ENCODE measurements around the gene ITGA8. TPM values are rescaled to one million over a fixed set of nuclear protein-coding genes. Genes with fewer than 3 reads are reported as not detected.
"Not testable (repeated sequence)": the region's sequence is repeated elsewhere in the genome, so short reads cannot be mapped to it uniquely, and the experiment has no call there.

The ITGA8 gene
- total RNA-seq, 4 donors from 2014 or later: 9.4 to 64.8 (median 28.1) TPM

- no peak overlapping the region for H3K27ac ChIP-seq
- no peaks in the 10 kb centered on the region for H3K36me3 ChIP-seq
- no peak for DNase-seq
- no peaks in the 10 kb centered on the region for H3K9me3 ChIP-seq
- H3K4me1 ChIP-seq: no peaks in the 10 kb centered on the region
- TF ChIP-seq CTCF (IDR thresholded peaks at IDR 0.05) (no peak), POLR2A (IDR thresholded peaks at IDR 0.05) (no peak)
- H3K27me3 ChIP-seq: no peaks in the 10 kb centered on the region
- intact Hi-C loops (cut with DNase I; ENCODE audit: low total_unique reads): no loop called here
- no peak overlapping the region for H3K4me3 ChIP-seq
Measured at GRCh38 chr10:15563246-15563645, 156.5 kb downstream of the ITGA8 start.

- H3K4me1 ChIP-seq: no peaks in the 10 kb centered on the region
- no peaks in the 10 kb centered on the region for H3K36me3 ChIP-seq
- H3K27me3 ChIP-seq: no peaks in the 10 kb centered on the region
- no peak overlapping the region for H3K27ac ChIP-seq
- no peak for TF ChIP-seq POLR2A (IDR thresholded peaks at IDR 0.05)
- no peak for TF ChIP-seq CTCF (IDR thresholded peaks at IDR 0.05)
- intact Hi-C loops (cut with DNase I; ENCODE audit: low total_unique reads): no loop called here
- DNase-seq: no peak
- H3K9me3 ChIP-seq: no peaks in the 10 kb centered on the region
- H3K4me3 ChIP-seq: no peak overlapping the region
Measured at GRCh38 chr10:15562578-15562977, 157.1 kb downstream of the ITGA8 start.

GRCh38 chr10:15562116-15562515 is 157.6 kb downstream of the ITGA8 start:
- TF ChIP-seq POLR2A (IDR thresholded peaks at IDR 0.05): no peak
- no peak for TF ChIP-seq CTCF (IDR thresholded peaks at IDR 0.05)
- Histone ChIP-seq H3K27ac (no peak overlapping the region), H3K4me3 (no peak overlapping the region)

GRCh38 chr10:15558136-15558535 is 161.6 kb downstream of the ITGA8 start:
- no peak for DNase-seq
- no peaks in the 10 kb centered on the region for H3K4me1 ChIP-seq
- TF ChIP-seq POLR2A (IDR thresholded peaks at IDR 0.05): no peak
- no peak for TF ChIP-seq CTCF (IDR thresholded peaks at IDR 0.05)
- H3K4me3 ChIP-seq: no peak overlapping the region
- H3K9me3 ChIP-seq: no peaks in the 10 kb centered on the region
- intact Hi-C loops (cut with DNase I; ENCODE audit: low total_unique reads): no loop called here
- H3K27ac ChIP-seq: no peak overlapping the region
- H3K36me3 ChIP-seq: no peaks in the 10 kb centered on the region
- no peaks in the 10 kb centered on the region for H3K27me3 ChIP-seq

More at GRCh38 chr10:15562116-15562515, 157.6 kb downstream of the ITGA8 start:
- H3K36me3 ChIP-seq: no peaks in the 10 kb centered on the region
- no peaks in the 10 kb centered on the region for H3K4me1 ChIP-seq
- no peaks in the 10 kb centered on the region for H3K9me3 ChIP-seq
- intact Hi-C loops (cut with DNase I; ENCODE audit: low total_unique reads): no loop called here
- no peak for DNase-seq
- no peaks in the 10 kb centered on the region for H3K27me3 ChIP-seq

- H3K4me3 ChIP-seq; H3K9me3 ChIP-seq; H3K27ac ChIP-seq; H3K27me3 ChIP-seq; H3K4me1 ChIP-seq; H3K36me3 ChIP-seq; DNase-seq; intact Hi-C loops (cut with DNase I; ENCODE audit: low total_unique reads): not testable (repeated sequence)
Measured at GRCh38 chr10:15557168-15557567, 162.6 kb downstream of the ITGA8 start.

- Histone ChIP-seq H3K27me3 (no peaks in the 10 kb centered on the region), H3K9me3 (no peaks in the 10 kb centered on the region), H3K4me1 (no peaks in the 10 kb centered on the region), H3K4me3 (no peak overlapping the region), H3K27ac (no peak overlapping the region), H3K36me3 (no peaks in the 10 kb centered on the region)
- TF ChIP-seq POLR2A (IDR thresholded peaks at IDR 0.05): no peak
- no peak for TF ChIP-seq CTCF (IDR thresholded peaks at IDR 0.05)
- DNase-seq: no peak
- intact Hi-C loops (cut with DNase I; ENCODE audit: low total_unique reads): no loop called here
Measured at GRCh38 chr10:15550950-15551349, 168.8 kb downstream of the ITGA8 start.
